ENCODE measurements around the gene SVIL.
"Not testable (repeated sequence)": the region's sequence is repeated elsewhere in the genome, so short reads cannot be mapped to it uniquely, and the experiment has no call there.

The SVIL gene

DNA sequence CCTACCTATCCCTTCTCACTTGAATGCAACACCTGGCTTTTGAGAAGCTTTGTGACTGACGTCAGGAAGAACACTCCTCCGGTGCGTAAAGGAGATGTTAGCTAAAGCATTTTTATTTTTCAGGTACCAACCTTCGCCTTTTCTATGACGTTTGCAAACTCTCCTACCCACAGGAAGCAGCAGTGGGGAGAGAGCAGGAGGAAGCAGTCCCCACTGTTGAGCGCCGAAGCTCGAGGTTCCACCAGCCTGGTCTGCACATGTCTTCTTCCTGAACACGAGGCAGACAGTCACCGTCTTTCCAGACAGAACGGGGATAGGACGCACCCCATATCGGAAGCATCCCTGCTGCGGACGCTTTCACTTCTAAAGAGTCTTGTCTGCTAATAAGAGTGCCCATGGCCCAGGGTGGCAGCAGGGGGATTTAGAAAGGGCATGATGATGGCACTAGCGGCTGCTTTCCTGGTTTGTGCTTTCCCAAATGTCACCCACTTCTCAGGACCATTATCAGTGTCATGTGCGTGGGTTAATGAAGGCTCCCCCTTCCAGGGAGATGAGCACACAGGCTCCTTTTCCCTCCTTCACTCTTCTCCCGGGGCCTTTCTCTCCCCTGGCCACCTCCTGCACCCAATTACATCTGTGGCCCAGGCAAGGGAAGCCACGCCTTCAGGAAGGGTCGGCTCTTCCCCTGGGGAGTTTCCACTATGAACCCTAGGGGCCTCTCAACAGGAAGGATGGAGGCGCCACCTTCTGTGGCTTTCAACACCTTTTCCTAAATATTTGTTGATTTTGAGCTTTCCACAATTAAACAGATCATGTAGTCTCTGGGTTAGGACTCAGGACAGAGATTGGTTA lies 147.5 kb downstream of the SVIL start:
- DNase-seq (ENCODE audit: low spot score) = not testable (repeated sequence)

DNA sequence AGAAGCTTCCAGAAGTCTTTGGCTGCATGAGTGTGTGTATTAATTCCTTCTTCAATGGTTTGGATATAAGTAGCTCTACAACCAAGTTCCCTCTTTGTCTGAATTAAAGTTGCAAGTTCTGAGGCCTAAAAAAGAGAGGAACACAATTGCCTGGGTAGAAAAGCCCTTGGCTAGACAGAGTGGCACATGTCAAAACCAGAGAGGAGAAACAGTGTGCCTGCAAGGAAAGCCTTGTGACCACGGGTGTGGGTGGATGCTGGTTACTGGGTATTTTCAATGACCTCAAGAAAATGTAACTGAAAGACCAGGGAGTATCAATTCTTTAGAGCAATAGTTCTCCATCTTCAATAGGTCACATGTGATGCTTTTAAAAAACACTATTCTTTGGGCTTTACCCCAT lies 148.3 kb downstream of the SVIL start:
- DNase-seq (ENCODE audit: low spot score) = no peak

DNA sequence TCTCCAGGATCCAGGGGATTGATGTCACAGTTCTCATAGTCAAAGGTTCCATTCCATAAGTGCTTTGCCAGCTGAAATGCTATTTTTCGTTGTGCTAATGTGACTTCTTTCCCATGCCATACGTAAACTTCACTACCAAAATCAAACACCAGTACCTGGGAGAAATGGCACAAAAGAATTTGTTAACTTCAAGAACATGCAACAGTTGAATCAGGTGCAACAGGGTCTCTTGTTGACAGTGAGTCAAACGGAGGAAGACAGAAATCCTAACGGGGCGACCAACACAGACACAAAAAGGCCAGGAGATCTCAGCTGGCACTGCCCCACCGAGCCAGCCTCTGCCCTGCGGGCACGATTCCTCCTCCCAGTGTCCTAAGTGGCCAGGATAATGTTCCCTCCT lies 150.1 kb downstream of the SVIL start:
- DNase-seq (ENCODE audit: low spot score) = not testable (repeated sequence)

DNA sequence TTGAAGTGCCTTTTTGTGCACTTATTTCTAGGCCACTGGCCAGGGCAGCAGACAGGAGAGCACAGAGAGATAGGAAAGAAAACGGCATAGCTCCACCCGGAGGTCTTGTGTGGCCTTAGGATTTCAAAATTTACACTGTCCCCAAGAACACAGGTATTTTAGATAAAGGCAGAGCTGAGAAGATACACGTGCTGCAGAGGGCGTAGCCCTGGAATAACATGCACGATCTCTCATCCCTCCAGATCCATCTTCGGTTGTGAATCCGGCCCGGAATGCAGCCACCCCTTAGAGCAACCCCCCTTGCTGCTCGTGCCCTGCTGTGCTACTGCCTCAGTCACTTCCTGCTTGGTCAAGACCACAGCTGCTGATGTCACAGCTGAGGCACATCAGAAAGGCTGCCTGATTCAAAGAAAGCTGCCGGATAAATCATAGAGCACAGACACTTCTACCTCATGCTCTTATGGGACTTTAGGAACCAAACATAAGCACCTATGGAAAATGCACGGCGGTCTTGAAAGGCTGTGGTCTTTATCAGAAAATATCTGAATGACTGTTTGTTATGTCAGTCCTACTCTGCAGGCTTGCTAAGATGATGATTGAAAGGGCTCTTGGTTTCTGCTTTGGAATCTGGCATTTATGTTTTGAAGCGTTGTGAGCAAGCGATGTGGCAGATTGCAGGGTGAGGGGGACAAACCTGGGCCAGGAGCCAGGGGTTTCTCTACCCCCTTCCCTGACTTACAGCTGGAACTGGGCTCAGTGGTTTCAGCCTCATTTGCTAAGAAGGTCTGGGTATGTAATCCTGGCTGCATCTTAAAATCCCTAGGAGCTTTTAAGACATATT lies 152.0 kb downstream of the SVIL start:
- DNase-seq (ENCODE audit: low spot score) = peak; percentile 58

DNA sequence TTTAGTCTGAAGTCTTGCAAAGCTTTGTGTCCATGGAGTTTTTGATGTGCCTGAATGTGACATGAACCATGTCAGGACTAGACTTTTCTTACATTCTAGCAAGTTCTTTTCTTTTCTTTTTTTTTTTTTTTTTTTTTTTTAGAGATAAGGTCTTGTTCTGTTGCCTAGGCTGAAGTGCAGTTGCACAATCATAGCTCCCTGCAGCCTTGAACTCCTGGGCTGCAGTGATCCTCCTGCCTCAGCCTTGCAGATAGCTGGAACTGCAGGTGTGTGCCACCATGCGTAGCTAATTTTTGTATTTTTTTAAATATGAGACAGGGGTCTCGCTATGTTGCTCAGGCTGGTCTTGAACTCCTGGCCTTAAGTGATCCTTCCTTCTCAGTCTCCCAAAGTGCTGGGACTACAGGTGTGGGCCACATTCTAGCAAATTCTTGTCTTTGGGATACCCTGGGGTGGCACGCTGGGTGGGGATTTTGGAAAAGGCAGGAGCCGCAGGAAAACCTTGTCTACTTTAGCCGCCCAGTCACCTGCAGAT lies 152.8 kb downstream of the SVIL start:
- no peak for DNase-seq (ENCODE audit: low spot score)

DNA sequence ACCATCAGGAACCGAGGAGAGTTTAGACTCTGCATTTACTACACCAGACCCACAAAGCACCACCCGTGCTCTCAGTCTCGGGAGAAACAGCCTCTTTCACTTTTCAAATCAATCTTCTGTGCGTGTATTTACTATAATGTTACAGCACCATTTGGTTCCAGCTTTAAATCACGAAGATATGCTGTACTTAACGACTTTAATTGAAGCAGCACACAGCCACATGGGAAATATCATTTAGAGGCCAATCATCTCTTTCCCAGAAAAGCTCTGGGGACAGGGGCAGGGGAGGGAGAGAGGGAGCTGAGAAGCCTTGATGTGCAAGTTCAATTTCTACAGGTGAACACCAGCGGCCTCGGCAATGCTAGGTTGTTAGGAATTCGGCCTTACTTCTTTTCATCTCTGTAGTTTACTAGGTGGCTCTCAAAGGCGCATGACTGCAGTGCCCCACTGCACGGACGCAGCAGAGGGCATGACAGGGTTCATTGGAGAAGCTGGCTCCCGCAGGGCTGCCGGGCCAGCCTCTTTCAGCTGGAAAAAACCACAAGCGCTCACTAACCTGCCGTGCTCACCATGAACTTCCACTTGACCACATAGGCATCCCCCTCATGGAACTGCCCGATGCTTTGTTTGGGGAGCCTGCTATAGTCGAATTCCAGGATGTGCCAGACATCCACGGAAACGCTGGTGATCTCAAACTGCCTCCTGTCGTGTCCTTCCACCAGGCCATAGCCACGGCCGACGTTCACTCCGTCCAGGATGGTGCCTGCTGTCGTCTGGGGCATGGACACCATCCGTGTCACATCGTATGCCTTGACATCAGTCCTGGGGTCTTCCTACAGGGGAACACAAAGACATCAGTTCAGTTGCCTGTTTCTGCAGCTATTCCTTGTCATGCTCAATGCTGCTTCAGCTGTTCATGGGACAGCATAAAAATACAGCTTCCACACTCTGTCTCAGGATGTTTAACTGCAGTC lies 154.5 kb downstream of the SVIL start:
- DNase-seq (ENCODE audit: low spot score) = no peak

DNA sequence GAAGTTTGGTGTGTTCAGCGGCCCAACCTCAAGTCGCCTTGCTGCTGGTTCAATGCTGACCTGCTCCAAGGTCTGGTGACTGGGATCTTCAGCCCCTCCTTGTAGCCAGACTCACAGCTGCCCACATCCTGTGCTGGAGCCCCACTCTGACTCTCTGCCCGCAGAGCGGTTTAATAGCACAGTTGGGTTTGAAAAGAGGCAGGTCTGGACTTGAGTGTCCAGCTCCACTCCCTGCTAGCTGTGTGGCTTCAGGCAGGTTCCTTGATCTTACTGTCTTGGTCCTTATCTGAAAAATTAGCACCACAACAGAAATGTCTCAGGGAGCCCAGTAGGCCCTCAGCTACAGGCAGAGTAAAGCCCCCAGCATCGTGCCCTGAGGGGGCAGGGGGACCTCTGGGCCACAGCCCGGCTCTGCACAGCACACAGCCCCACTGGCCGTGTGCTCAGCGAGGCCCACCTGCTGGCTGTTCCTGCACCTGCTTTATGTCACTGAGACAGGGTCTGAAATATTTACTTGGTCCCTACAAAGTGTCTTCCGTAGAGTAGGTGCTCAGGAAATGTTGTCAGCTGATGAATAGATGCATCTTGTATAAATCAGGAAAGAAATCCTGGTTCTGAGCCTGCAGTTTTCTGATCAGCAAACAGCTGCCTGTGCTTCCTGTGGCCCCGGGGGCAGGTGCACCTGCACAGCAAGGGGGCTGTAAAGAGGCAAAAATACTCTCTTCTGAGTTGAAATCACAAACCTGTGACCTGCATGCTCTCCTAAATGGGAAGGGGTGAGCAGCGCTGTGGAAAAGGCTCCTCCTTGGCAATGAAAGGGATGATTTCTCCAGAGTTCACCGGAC lies 155.5 kb downstream of the SVIL start:
- no peak for DNase-seq (ENCODE audit: low spot score)

DNA sequence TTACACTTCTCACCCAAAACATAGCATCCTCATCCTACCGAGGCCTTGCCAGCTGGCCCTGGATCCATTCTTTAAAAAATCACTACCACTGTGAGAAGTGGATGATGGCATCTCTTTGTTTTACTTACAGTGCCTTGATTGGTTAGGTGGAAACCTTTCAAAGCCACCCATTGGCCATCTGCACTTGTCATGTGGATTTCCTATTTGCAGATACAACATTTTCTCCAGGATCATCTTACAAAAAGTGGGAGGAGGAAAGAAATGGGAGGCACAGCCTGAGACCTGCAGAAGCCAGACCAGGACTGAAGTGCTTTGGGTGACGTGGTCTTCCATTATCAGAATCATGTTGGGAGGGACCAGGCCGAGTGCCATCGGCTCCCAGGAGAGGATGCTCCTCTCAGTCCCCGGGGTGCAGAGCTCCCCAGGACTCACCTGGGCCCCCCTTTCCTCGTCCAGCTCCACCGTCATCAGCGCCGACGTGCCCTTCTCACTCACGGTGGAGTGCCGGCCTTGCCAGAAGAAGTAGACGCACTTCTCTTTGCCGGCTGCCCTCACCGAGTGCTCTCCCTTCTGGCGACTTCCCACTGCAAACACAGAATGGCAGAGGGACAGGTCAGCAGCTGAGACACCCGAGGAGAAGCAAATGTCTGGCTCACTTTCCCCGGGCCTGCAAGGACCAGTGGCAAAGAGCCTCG lies 161.2 kb downstream of the SVIL start:
- no peak for DNase-seq (ENCODE audit: low spot score)

DNA sequence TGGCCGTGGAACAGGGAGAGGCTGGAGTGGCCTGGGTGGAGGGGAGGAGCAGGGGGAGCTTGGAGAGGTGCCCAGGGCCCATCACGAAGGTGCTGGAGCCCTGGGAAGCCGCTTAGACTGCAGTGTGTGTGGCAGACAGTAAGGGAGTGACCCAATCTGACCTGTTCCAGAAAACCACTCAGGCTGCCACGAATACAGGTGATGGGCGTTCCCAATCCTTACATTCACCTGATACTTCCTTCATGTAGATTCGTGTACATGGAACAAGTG lies 161.7 kb downstream of the SVIL start:
- DNase-seq (ENCODE audit: low spot score) = no peak

DNA sequence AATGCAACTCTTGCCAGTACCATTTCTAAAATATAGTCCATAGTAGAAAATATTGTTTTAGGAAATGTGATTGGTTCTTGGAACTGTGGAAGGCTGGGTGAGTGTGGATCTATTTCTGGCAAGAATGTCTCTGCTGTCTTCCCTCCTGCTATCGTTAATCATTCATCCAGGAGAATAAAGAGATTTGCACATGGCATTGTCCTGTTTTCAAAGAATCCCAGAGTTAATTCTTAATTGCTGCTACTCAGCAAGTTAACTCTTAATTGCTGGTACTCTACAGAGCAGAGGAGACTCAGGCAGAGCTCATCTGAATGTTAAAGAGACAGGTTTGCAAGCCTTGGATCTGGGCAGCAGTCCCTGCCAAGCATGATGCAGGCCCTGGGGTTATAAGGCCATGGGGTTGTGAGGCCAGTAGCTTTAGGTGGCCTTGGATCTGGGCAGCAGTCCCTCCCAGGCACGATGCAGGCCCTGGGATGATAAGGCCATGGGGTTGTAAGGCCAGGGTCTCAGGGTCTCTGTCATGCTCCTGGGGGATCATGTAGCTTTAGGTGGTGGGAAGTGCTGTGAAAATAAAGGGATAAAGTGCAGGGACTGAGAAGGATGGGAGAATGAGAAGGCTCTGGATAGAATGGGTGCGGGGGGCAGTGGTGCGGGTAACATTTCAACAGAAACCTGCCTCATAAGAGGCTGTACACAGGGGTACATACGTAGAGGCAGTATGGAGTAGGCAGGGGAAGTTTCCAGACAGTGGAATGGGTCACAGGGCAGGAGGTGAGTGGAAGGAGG lies 162.3 kb downstream of the SVIL start:
- no peak for DNase-seq (ENCODE audit: low spot score)

DNA sequence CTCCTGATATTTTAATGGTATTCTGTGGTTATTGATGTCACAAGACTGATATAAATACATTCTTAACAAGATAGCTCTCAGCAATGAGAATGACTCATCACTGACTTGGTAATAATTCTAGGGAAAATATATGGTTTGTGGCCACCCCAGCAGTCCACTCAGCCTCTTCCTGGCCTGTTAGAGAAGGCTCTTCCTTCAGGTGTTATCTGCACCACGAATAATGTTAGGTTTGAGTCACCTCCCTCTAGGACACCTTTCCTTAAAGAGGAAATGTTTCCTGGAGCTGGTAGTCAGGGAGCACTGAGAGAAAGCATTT lies 163.3 kb downstream of the SVIL start:
- DNase-seq (ENCODE audit: low spot score) = peak; percentile 81

DNA sequence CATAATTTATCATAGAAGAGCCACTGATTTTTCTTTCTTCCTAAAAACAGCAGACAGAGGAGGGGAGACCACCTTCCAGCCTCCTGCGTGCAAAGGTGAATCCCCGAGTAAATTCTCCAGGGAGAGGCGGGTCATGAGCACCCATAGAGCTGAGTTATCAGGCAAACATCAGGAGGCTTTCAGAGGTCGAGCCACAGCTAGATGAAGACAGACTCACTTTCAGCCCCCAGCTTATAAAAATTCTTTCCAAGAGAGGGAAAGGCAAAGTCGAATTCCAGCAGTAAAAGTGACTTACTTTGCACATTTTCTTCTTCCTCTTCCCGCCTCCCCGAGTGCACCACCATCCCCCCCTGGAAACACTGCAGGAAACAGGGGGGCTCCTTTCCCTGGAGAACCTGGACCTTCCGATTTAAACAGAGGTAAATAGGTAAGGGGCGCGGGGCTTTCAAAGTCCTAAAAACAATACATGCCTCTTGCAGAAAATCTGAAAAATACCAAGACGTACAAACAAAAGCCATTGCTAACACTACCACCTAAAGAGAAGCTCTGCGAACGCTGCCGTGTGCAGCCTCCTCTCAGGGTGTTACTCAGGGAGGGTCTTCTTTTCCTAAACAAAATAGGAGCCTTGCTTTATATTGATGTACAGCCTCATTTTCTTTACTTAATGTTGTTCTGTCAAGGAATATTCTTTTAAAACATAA lies 163.8 kb downstream of the SVIL start:
- no peak for DNase-seq (ENCODE audit: low spot score)

DNA sequence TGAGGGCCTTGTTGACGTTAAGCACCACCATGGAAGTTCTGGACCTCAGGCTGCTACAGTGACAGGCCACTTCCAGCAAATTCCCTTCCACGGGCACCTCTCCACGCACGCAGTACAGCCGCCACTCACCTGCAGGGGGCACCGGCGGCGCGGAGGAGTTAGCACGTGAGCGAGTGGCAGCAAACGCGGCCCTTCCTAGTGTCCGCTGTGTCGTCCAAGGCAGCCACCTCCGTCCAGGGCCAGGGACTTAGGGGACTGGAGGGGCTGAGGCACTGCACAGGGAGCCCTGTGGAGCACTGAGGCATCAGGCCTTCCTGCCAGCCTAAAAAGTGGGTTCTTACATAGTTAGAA lies 164.4 kb downstream of the SVIL start:
- DNase-seq (ENCODE audit: low spot score) = no peak

DNA sequence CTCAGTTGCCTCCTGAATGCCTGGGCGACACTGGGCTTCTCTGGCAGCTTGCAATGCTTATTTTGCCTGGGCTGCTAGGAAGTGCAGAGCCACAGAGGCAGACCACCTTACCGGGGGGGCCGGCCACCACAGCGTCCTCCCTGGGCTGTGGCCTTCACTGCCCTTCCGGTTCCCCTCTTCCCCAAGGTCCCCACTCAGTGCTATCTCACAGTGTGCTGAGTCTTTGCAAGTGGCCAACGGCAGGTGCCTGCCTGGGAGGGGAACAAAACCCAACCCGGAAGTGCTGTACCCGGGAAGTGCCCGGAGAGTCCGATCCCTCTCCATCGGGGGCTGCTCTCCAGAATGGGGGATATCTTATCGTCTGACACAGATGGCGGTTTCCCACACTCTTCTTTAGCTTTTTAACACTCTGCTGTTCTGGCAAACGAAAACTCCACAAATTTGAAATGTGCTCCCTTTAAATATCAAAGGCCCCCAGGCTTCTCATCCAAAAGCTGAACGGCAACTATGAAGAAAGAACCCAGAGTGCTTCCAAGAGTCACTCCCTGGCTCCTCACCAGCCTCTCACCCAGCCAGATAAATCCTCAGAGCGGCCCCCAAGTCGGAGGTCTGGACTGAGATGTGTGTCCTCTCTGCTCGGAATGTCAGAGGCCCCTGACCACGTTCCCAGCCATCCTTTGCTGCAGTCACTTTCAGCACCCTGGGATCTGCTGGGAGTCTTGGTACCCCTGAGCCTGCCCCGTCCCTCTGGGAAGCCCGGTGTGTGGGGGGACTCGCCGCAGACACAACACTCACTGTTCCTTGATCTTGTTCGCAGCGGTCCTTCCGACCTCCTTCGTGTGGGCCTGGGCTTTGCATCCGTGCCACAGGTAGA lies 165.1 kb downstream of the SVIL start:
- no peak for DNase-seq (ENCODE audit: low spot score)

DNA sequence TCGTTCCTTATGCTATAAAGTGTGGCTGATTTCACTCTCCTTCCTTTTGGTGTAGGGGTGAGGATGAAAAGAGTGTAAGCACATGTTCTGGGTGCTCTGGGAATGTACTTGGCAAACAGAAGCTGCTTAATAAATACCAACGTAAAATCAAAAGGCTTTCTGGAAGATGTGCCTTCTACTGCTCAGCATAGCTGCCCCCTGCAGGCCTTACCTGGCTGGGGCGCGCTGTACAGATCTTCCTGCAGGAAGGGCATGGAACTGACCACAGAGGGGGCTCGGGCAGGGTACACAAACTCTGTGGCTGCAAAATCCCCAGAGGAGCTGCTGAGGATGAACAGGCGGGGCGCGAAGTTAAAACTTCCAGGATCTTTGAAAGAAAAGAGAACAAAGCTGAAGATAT lies 169.4 kb downstream of the SVIL start:
- no peak for DNase-seq (ENCODE audit: low spot score)

DNA sequence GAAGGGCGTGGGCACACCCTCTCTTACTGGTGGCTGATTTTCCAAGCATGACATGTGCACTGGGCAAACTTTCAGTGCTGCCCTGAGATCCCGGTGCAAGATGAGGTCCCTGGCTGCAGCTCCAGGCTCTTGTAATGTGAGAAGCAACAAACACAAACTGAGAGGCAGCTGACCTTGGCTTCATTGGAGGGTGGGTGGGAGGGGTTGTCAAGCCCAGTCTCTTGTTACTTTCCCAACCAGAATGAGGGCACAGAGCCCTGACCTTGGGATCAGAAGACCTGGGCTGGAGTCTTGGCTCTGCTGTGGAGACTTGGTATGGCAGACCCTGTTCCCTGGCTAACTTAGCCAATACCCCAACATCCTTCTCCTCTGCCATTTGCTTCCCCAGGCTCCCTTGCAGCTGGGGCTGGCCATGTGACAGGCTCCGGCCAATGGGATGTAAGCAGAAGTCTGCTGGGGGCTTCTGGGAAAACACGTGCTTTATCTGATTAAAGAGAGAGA lies 170.1 kb downstream of the SVIL start:
- not testable (repeated sequence) for DNase-seq (ENCODE audit: low spot score)

DNA sequence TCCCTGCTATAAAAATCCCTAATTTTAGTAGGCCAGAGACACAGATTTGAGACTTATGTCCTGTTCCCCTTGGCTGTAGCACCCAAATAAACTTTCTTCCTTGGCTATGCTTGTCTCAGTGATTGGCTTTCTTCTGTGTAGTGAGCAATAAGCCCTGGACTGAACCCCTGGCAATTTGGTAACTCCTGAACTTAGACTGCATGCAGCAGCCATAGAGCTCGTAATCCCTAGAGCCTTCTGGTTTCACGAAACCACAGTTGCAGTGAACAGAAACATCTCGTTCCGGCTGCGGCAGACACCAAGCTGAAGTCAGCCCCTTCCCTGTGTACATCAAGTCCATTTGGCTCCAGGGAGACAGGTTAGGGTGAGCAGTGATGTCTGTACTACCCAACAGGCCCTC lies 173.7 kb downstream of the SVIL start:
- no peak for DNase-seq (ENCODE audit: low spot score)

DNA sequence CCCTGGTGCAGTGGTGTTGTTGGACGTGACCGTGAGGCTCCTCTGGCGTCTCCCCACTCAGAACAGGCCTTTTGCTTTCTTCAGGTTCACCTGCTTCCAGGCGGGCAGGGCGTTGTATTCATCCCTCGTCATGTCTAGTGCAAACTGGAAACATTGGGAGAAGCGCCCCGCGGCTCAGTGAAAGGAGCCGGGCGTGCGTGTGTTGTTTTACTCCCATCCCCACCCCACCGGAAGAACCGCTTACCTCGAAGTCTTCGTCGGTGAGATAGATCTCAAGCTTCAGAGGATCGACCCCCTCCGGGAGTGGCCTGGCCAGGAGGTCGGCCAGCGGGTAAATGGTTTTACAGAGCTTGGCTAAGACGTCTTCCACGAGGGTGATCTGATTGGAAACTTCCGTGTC lies 176.6 kb downstream of the SVIL start:
- DNase-seq (ENCODE audit: low spot score) = not testable (repeated sequence)

Data from AG08395 (cell line).